Glutamatergic neuron (in vitro differentiated cells): ENCODE data around the gene SULT2B1. TPM values are rescaled to one million over a fixed set of nuclear protein-coding genes. Genes with fewer than 3 reads are reported as not detected.

Experiments
- DNase-seq: peaks from one replicate; pipeline ENCODE4 v3.0.0; 2022
- H3K27ac Mint-ChIP-seq: one replicate; pipeline ENCODE4 v1.8.0; 2020; ENCODE audit warnings: mild to moderate bottlenecking, mixed read lengths, inconsistent platforms; ENCODE audit not compliant: unreplicated experiment
- H3K27me3 Mint-ChIP-seq: one replicate; pipeline ENCODE4 v1.8.0; 2020; ENCODE audit warnings: mild to moderate bottlenecking, moderate library complexity, mixed read lengths, inconsistent platforms; ENCODE audit not compliant: unreplicated experiment
- H3K36me3 Mint-ChIP-seq: one replicate; pipeline ENCODE4 v1.8.0; 2020; ENCODE audit warnings: mild to moderate bottlenecking, mixed read lengths, inconsistent platforms; ENCODE audit not compliant: unreplicated experiment
- H3K4me1 Mint-ChIP-seq: one replicate; pipeline ENCODE4 v1.8.0; 2020; ENCODE audit warnings: mild to moderate bottlenecking, low read depth, mixed read lengths, inconsistent platforms; ENCODE audit not compliant: unreplicated experiment
- H3K4me3 Mint-ChIP-seq: one replicate; pipeline ENCODE4 v1.8.0; 2020; ENCODE audit warnings: mild to moderate bottlenecking, mixed read lengths, inconsistent platforms; ENCODE audit not compliant: unreplicated experiment
- H3K9me3 Mint-ChIP-seq: one replicate; pipeline ENCODE4 v1.8.0; 2020; ENCODE audit warnings: mild to moderate bottlenecking, moderate library complexity, mixed read lengths, inconsistent platforms; ENCODE audit not compliant: unreplicated experiment
- CTCF ChIP-seq: fragments of 200-600 bp; sonication (generic); IDR thresholded peaks from one replicate; pipeline ENCODE4 v1.5.0; 2021; ENCODE audit not compliant: partially characterized antibody, unreplicated experiment
- total RNA-seq: library from RNA; stranded (reverse); fragmentation: NEBNext Ultra II Directional; extraction: Animal tissue kit (Norgen Biotek cat#: 25700); gene quantifications from one replicate; pipeline ENCODE4 v1.2.1, GENCODE V29; 2021; ENCODE audit not compliant: unreplicated experiment

SULT2B1 gene
- total RNA-seq, 1 donor from 2014 or later = not detected

DNA sequence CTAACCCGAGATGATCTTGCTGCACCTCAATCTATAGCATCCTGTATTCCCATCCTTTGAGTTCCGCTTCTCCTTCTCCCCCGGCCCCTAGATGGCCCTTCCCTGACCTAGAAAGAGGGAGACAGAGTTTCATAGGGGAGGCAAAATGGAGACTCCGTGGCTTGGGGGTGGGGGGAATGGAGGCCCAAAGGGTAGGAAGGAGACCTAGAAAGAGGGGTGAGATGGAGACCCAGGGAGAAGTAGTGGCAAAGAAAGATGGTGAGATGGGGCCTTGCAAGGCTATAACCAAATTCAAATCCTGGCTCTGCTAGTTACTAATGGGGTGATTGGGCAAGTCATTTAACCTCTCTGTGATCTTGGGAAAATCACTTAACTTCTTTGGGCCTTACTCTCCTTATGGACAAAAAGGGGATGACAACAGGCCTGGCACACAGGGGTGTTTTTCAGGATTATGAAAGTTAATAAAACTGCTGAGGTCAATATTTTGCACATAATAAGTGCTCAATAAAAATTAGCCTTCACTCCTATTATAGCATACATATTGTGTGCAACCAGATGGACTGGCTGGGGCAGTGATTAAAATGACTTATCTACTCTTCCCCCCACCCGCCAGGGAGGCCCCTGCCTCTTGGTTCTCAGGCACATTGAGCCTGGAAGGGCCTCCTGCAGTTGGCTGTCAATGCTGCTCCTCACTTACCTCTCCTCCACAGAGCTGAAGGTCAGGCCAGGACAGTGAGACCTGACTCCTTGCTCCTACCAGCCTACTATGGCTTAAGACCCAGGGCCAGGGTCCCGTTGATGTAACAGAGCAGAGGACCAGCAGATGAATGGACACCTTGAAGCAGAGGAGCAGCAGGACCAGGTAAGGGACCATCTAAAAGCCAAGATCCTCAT, 68.0 kb downstream of the SULT2B1 start:
- DNase-seq = no peak
- peak overlapping the region; percentile 95 for H3K4me3 Mint-ChIP-seq
- TF ChIP-seq CTCF = no peak
- no peaks in the 10 kb centered on the region for H3K36me3 Mint-ChIP-seq
- peaks cover 15% of the 10 kb centered on the region for H3K9me3 Mint-ChIP-seq
- H3K27me3 Mint-ChIP-seq = peaks cover 14% of the 10 kb centered on the region
- H3K4me1 Mint-ChIP-seq = peaks cover 26% of the 10 kb centered on the region
- peak overlapping the region; percentile 96 for H3K27ac Mint-ChIP-seq

DNA sequence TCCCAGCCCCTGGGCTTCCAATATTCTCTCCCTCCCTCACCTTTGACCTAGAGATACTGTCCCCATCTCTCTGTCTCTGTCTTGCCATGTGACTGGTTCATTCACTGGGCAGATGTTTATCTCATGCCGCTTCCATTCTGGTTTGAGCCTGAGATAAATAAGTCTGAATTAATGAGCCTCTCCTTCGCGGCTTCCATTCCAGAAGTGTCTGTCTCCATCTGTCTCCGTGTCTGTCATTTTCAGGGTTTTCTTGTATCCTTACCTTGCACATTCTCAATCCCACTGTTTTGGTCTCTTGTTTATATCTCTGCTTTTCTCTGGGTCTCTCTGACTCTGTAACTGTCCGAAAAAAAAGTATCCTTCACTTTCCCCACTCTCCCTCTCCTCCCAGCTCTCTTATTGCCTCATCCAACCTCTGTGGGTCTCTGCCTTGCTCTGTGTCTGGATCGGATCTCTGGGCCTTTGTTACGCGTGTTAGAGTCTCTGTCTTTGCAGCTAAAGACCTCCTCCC, 71.6 kb downstream of the SULT2B1 start:
- H3K27ac Mint-ChIP-seq = peak overlapping the region; percentile 100
- peaks cover 28% of the 10 kb centered on the region for H3K4me1 Mint-ChIP-seq
- peaks cover 19% of the 10 kb centered on the region for H3K9me3 Mint-ChIP-seq
- DNase-seq = no peak
- TF ChIP-seq CTCF = no peak
- peak overlapping the region; percentile 98 for H3K4me3 Mint-ChIP-seq
- H3K36me3 Mint-ChIP-seq = no peaks in the 10 kb centered on the region
- H3K27me3 Mint-ChIP-seq = peaks cover 11% of the 10 kb centered on the region

DNA sequence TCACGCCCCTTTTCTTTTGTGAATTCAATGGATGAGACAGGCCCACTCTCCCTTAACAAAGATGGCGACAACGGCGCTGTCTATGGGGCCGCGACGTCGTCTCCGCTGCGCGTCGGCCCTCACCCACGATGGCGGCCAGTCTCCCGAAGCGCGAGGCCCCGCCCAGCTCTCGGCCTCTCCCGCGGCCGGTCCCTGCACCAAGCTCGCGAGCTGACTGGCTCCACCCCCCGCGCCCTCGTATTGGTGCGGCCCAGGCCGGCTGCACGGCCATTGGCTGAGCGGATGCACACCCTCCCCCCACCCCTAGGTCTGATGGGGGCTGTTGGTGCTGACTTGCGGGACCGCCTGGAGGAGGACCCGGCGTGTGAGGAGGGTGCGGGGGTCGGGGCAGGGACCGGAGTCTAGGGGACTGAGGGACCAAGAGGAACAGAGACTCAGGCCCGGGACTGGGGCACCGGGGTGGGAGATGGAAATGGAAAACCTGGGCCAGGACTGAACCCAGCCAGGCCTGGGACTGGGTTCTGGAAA, 72.2 kb downstream of the SULT2B1 start:
- Mint-ChIP-seq H3K4me3 (peak overlapping the region; percentile 98), H3K4me1 (peaks cover 28% of the 10 kb centered on the region), H3K9me3 (peaks cover 15% of the 10 kb centered on the region), H3K36me3 (no peaks in the 10 kb centered on the region), H3K27me3 (peaks cover 12% of the 10 kb centered on the region), H3K27ac (peak overlapping the region; percentile 100)
- peak; percentile 100 for DNase-seq
- TF ChIP-seq CTCF = no peak

DNA sequence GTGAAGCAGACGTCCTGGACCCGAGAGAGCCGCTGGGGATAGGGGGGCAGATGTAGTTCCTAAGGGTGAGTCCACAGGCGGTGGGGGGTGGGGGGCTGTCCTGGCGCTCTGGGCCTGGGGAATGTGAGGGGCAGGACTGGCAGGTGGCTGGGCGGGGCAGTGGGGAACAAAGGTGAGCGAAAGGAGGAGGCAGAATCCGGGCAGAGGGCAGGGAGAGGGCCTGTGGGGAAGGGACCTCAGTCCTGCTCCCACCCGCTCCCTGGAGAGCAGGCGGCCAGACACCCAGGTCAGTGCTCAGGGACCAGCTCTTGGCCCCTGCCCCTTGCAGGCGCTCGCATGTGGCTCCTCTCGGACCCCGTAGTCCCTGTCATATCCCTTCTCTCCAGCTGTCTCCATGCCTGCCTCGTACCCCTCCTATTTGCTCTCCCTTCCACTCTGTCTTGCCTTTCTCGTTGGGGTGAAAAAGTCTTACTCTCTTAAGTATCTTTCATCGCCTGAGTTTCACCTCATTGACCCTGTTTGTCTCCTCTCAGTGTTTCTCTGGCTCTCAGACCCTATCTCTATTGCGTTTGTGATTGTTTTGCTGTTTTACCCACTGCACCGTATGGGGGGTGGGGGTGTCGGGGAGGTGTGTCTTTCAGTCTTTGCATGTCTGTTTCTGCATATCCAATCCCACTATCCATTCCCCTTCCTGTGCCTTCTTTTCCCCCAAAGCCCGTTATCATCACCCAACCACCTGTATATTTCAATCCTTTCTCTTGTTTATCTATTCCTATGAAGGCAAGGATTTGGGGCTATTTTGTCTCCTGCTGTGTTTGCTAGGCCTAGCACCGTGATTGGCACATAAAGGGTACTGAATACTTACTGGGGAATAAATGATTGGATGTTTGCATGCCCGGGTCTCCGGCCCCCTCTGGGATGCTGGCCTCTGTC, 73.1 kb downstream of the SULT2B1 start:
- TF ChIP-seq CTCF = no peak
- Mint-ChIP-seq H3K9me3 (peaks cover 13% of the 10 kb centered on the region), H3K36me3 (no peaks in the 10 kb centered on the region), H3K27ac (peak overlapping the region; percentile 90), H3K4me3 (peak overlapping the region; percentile 98), H3K27me3 (peaks cover 12% of the 10 kb centered on the region), H3K4me1 (peaks cover 24% of the 10 kb centered on the region)
- peak; percentile 54 for DNase-seq
